Chondrocyte (in vitro differentiated cells): ENCODE data around the gene PCCB. TPM values are rescaled to one million over a fixed set of nuclear protein-coding genes. Genes with fewer than 3 reads are reported as not detected.
"Not testable (repeated sequence)": the region's sequence is repeated elsewhere in the genome, so short reads cannot be mapped to it uniquely, and the experiment has no call there.

Source experiments
- DNase-seq: peaks from one replicate; pipeline ENCODE4 v3.0.0; 2021; ENCODE audit warnings: mixed read lengths, low spot score
- H3K27ac Mint-ChIP-seq: one replicate; pipeline ENCODE4 v1.8.0; 2021; ENCODE audit warnings: mild to moderate bottlenecking, moderate library complexity, mixed read lengths; ENCODE audit not compliant: unreplicated experiment
- H3K27me3 Mint-ChIP-seq: 2 replicates; pipeline ENCODE4 v1.8.0; 2021; ENCODE audit warnings: low read depth, mixed read lengths
- H3K36me3 Mint-ChIP-seq: 2 replicates; pipeline ENCODE4 v1.8.0; 2021; ENCODE audit warnings: low read depth, mixed read lengths
- H3K4me1 Mint-ChIP-seq: 2 replicates; pipeline ENCODE4 v1.8.0; 2021; ENCODE audit warnings: low read depth, mild to moderate bottlenecking, mixed read lengths
- H3K4me3 Mint-ChIP-seq: one replicate; pipeline ENCODE4 v1.8.0; 2021; ENCODE audit warnings: mild to moderate bottlenecking, moderate library complexity, mixed read lengths; ENCODE audit not compliant: unreplicated experiment
- H3K9me3 Mint-ChIP-seq: 2 replicates; pipeline ENCODE4 v1.8.0; 2021; ENCODE audit warnings: low read depth, mixed read lengths
- CTCF ChIP-seq: fragments of 200-600 bp; sonication (generic); IDR thresholded peaks from 2 replicates; pipeline ENCODE4 v1.5.0; 2021; ENCODE audit warnings: antibody characterized with exemption, mild to moderate bottlenecking, moderate library complexity
- total RNA-seq: library from RNA; stranded (reverse); gene quantifications from 3 replicates; pipeline ENCODE4 v1.2.1, GENCODE V29; 2021

PCCB gene
- total RNA-seq, 1 donor from 2014 or later: 31.1 TPM

DNA sequence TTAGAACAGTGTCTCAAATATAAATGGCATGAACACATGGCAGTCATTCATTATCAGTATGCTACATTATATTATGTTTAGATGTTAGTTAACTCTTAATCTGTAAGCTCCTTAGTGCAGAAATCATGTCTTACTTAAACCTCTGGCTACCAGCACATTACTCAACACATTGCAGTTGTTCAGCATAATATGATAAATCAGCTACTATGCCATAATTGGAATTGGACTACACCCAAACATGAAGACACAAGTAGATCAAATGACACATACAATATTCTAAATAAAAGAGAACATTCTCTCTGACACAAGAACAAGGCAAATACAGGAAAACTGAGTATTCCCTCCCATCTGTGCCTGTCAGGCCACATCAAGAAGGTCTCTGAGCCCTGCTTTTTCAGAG, 116.1 kb downstream of the PCCB start:
- Mint-ChIP-seq H3K27me3 (no peaks in the 10 kb centered on the region), H3K27ac (peak overlapping the region; percentile 13), H3K4me3 (no peak overlapping the region), H3K36me3 (peaks cover 4% of the 10 kb centered on the region), H3K4me1 (peaks cover 2% of the 10 kb centered on the region), H3K9me3 (no peaks in the 10 kb centered on the region)
- DNase-seq: no peak
- TF ChIP-seq CTCF: no peak

- H3K27me3 Mint-ChIP-seq, H3K4me1 Mint-ChIP-seq, H3K4me3 Mint-ChIP-seq, H3K9me3 Mint-ChIP-seq, DNase-seq, H3K27ac Mint-ChIP-seq: not testable (repeated sequence)
- peaks cover 22% of the 10 kb centered on the region for H3K36me3 Mint-ChIP-seq
These were observed 125.7 kb downstream of the PCCB start for GRCh38 chr3:136375800-136376199.

DNA sequence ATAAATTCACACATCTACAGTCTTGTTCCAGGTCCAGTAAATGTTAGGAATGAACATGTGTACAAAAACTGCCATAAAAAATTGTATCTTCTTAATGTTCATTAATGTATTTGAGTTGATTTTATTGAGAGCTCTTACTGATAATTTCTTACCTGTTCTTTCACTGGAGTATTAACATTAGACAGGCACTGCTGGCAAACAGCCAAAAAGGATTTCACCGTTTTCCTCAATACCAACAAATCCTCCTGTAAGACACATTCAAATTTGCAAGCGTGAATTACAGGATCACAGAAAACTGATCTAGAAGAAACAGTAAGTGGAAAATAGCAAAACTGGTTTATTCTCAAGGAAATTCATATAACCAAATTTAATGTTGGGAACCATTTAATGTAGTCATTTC, 127.4 kb downstream of the PCCB start:
- no peaks in the 10 kb centered on the region for H3K4me1 Mint-ChIP-seq
- no peak overlapping the region for H3K27ac Mint-ChIP-seq
- TF ChIP-seq CTCF: no peak
- peaks cover 17% of the 10 kb centered on the region for H3K36me3 Mint-ChIP-seq
- no peak for DNase-seq
- no peaks in the 10 kb centered on the region for H3K27me3 Mint-ChIP-seq
- H3K4me3 Mint-ChIP-seq: no peak overlapping the region
- H3K9me3 Mint-ChIP-seq: no peaks in the 10 kb centered on the region

DNA sequence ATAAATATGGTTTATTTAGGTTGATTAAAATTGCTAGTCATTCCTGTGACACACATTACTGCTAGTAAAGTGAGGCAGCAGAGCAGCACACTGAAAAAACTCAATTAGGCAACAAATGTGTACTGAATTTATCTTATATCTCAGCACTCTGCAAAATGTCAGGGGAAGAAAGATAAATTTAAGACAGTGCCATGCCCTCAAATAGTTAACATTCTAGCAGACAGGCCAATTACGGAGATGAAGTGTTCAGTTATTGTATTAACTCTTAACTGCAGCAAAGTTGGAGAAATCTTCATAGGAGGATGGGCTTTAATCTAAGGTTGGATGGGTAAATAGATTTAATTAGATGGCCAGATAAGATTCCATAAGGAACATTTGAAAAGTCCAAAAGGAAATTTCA, 127.9 kb downstream of the PCCB start:
- Mint-ChIP-seq H3K27ac (no peak overlapping the region), H3K36me3 (peaks cover 15% of the 10 kb centered on the region), H3K4me3 (no peak overlapping the region), H3K9me3 (no peaks in the 10 kb centered on the region), H3K27me3 (no peaks in the 10 kb centered on the region), H3K4me1 (no peaks in the 10 kb centered on the region)
- TF ChIP-seq CTCF: no peak
- DNase-seq: no peak

Other genes with a start within 250 kb of the PCCB start
- gene MSL2, start 54.0 kb upstream of the PCCB start, total RNA-seq: 18.6 to 21.9 TPM (median 21.1 TPM) in 3 replicates